NCI-H345 (cell line): ENCODE data around the gene RHBDL1.

Source experiments
- DNase-seq: peaks from one replicate; lab custom pipeline; 2025; lab: John Stamatoyannopoulos, UW

Gene RHBDL1

DNA sequence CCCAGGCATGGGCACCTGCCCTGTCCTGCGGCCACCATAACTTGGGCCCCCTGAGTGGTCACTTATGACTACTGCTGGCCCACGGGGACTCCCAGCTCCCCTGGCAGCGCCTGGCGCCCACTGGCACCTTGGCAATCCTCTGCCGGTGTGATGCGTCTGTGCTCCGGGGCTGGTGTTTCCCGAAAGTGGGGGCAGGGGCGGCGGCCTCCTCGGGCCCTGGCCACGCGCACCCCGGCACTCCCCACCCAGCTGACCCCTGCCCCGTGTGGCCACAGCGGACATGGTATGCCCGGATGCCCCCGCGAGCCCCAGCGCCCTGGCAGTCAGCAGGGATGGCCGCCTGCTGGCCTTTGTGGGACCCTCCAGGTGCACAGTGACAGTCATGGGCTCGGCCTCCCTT lies 18.0 kb upstream of the RHBDL1 start:
- DNase-seq = no peak

DNA sequence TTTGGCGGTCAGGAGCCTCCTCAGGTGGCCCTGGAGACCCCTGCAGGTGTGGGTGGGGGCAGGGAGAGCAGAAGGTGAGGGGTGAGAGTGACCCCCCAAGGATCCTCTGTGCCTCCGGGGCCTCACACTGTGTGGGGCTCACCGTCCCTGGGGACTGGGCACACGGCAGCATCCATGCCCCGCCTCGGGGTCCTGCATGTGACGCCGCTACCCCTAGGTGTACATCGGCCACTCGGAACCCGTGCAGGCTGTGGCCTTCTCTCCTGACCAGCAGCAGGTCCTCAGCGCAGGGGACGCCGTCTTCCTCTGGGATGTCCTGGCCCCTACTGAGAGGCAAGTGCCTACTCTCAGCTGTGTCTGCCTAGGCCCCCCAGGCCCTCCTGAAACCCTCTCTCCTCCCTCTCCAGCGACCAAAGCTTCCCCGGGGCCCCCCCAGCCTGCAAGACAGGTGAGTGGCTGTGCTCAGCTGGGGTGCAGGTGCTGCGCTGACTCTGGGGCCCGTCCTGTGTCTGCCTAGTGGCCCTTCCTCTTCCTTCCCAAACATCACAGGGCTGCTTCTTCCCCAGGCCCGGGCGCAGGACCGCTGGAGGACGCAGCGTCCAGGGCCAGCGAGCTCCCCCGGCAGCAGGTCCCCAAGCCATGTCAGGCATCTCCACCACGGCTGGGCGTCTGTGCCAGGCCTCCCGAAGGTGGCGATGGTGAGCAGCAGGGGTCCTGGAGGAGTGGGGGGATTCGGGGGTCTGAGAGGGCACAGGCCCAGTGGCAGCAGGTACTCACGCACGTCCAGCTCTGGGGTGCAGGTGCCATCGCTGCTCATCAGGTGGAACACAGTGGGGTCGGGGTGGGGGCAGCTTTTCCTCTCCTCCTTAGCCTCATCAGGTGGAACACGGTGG lies 16.5 kb upstream of the RHBDL1 start:
- DNase-seq = no peak

- no peak for DNase-seq
These were observed 15.9 kb upstream of the RHBDL1 start for GRCh38 chr16:659618-660017.

- peak; percentile 9 for DNase-seq
These were observed 15.4 kb upstream of the RHBDL1 start for GRCh38 chr16:660132-660458.

DNA sequence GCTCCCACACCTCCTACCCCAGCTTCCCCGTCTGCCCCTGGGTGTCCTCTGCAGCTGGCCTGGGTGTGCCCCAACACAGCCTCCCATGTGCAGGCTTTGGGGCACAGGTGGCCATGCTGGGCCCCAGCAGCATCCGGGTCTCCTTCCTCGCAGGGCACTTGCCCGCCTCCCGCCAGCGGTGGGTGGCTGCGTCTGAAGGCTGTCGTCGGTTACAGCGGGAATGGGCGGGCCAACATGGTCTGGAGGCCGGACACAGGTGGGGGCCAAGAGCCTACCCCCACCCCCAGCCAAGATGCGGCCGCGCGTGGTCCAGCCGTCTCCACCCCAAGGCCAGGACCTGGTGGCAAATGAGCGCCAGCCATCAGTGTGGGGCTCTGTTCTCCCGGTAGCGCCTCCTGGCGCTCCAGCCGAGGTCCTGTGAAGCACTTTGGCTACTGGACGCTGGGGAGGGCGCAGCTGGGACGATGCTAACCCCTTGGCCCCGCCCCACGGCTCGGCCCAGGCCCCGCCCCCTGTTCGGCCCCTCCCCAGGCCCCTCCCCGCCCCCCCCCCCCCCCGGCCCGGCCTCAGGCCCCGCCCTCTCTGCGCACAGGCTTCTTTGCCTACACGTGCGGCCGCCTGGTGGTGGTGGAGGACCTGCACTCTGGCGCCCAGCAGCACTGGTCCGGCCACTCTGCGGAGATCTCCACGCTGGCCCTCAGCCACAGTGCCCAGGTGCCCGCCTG lies 14.8 kb upstream of the RHBDL1 start:
- peak; percentile 19 for DNase-seq

GRCh38 chr16:661184-661821 lies 14.2 kb upstream of the RHBDL1 start:
- DNase-seq = no peak

DNA sequence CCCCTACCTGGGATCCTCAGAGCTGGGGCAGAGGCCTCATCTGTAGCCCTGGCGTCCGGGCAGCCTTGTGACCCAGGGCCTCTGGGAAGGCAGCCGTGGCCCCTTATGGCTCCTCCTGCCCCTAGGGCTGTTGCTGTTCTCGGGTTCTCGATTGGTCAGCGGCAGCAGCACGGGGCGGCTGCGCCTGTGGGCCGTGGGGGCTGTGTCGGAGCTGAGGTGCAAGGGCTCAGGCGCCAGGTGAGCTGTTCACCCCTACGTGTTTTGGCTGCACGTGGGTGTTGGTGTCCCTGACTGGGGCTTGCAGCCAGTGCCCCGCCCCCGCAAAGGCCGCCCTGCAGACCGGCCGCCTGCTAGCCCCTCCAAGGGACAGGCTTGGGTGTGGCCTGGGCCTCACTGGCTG lies 13.4 kb upstream of the RHBDL1 start:
- DNase-seq = no peak

DNA sequence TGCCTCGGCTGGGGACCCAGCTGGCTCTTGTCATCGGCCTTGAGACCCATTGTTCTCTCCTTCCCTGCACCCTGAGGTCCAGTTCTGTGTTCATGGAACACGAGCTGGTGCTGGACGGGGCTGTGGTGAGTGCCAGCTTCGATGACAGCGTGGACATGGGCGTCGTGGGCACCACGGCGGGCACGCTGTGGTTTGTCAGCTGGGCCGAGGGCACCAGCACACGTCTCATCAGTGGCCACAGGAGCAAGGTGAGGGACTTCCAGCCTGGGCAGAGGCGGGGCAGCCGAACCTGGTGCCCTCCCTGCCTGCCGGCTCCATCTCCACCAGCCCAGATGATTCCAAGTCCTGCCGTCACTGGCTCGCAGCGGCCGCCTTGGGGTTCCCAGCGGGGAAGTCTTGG lies 12.9 kb upstream of the RHBDL1 start:
- DNase-seq = no peak

- no peak for DNase-seq
These were observed 8.9 kb upstream of the RHBDL1 start for GRCh38 chr16:666572-666971.

DNA sequence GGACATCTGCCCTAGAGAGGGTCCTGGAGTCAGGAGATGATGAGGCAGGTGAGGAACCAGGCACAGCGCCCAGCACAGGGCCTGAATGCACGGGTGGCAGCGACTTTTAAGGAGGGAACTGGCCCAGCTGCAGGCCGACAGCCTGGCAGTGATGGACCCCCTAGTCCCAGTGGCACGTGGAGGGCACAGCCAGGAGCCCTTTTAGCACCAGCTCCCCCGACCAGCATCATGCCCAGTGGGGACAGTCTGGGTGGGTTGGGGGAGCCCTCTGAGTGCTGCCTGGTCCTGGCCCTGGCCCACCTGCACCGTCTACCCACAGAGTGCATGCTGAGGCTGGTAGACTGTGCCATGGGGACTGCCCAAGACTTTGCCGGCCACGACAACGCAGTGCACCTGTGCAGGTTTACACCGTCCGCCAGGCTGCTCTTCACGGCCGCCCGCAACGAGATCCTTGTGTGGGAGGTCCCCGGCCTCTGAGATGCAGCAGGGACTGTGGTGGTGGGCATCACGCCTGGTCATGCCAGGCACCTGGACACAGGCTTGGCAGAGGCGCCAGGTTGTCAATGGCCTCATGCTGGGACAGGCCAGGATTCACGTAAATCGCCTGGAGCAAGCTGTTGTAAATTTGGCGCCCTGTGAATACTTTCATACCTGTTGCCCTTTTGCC lies 8.2 kb upstream of the RHBDL1 start:
- DNase-seq = no peak

- peak; percentile 93 for DNase-seq
These were observed 7.5 kb upstream of the RHBDL1 start, which contains the start of gene RHOT2 for GRCh38 chr16:667780-668518. Gene RHOT2, plus strand, starts transcription at chr16:668132. Its CDS starts 68 bp downstream, at chr16:668200.

DNA sequence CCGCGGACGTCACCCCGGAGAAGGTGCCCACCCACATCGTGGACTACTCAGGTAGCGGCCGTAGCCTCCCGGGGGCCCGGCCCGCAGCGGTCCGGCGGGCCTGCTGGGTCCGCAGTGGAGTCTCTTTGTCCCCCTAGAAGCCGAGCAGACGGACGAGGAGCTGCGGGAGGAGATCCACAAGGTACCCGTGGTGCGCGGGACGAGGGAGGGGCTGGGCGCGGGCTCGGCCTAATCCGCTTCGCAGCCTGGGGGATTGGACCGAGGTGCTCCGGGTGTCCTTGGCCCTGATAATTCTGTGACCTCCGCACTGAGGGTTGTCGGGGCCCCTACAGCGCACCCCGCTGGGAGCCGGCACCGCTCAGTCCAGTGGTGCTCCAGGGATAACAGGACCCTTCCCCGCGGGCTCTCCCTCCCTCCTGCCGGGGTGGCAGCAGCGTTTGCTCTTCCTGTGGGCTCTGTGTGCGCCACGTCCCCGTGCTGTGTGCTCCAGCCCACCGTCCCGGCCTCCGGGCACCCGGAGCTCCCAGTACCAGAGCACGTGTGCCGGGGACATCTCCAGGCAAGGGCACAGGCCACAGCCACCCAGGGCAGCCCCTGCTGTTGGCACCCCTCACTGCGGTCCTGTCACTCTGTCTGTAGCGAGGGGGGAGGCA lies 6.8 kb upstream of the RHBDL1 start:
- no peak for DNase-seq

DNA sequence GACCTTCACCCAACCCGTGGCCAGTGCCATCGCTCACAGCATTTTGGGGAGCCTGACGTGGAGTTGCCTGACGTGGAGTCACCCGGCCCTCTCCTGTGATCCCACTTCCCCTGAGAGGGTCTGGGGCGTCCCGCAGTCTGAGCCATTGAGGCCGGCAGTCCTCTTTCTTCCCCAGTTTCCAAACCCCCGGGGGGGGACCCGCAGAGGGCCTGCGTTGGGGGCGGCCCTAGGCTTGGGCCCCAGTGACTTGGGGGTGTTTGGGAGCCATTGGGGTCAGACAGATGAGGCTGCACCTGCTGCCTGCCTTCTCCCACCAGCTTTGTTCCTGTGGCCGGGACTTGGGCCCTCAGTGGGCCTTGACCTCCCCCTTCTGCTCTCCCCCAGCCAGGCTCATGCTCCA lies 5.8 kb upstream of the RHBDL1 start:
- no peak for DNase-seq

- DNase-seq = no peak
These were observed 4.8 kb upstream of the RHBDL1 start for GRCh38 chr16:670485-671352.

GRCh38 chr16:671353-672131 lies 3.9 kb upstream of the RHBDL1 start:
- DNase-seq = no peak

GRCh38 chr16:672371-672770 lies 3.1 kb upstream of the RHBDL1 start:
- no peak for DNase-seq

DNA sequence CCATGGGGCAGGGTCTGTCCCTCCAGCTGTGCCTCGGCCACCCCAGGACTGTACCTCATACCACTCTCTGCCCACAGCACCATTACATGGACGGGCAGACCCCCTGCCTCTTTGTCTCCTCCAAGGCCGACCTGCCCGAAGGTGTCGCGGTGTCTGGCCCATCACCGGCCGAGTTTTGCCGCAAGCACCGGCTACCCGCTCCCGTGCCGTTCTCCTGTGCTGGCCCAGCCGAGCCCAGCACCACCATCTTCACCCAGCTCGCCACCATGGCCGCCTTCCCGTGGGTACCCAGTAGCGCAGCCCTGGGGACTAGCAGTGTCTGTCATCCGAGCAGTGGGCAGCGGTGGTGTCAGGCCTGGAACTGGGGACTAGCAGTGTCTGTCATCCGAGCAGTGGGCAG lies 2.6 kb upstream of the RHBDL1 start:
- DNase-seq = no peak

DNA sequence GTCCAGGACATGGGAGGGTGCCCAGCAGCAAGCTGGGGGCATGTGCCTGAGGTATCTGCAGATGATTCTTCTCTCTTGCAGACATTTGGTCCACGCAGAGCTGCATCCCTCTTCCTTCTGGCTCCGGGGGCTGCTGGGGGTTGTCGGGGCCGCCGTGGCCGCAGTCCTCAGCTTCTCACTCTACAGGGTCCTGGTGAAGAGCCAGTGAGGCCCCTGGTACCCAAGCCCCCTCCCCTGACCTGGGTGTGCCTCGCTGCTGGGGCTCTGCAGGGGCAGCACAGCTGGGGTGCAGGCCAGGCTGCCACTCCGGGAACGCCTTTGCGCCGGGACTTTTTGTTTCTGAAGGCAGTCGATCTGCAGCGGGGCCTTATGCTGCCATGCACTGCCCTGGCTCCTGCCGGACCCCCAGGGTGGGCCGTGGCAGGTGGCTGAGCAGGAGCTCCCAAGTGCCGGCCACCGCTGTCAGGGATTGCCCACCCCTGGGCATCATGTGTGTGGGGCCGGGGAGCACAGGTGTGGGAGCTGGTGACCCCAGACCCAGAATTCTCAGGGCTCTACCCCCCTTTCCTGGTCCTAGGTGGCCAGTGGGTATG lies 2.0 kb upstream of the RHBDL1 start:
- no peak for DNase-seq
